GM12878 (cell line): Measurements from ENCODE around the gene EEF1AKMT3. TPM values are rescaled to one million over a fixed set of nuclear protein-coding genes. Genes with fewer than 3 reads are reported as not detected.

Experiments
- ATAC-seq: fragments of 200-7000 bp; cut with Tn5 transposase; 3 replicates; pipeline ENCODE4 v1.9.1; 2020; ENCODE audit warnings: mild to moderate bottlenecking, moderate library complexity
- BruUV-seq: library from RNA; stranded (reverse); fragments of 400-500 nt; replicated peaks from 2 replicates; lab custom pipeline; 2021; lab: Mats Ljungman, UMichigan
- CTCF ChIA-PET: fragments of 300-600 bp; sonication (Branson Sonifier 250); formaldehyde crosslinking; extraction: SDS; loops from one replicate; lab custom pipeline; 2021; ENCODE audit warnings: inconsistent platforms; lab: Yijun Ruan, JAX
- POLR2A ChIA-PET: fragments of 350-600 bp; formaldehyde crosslinking; extraction: SDS; loops from one replicate; lab custom pipeline; 2021; ENCODE audit warnings: inconsistent platforms; lab: Charles Lee
- RAD21 ChIA-PET: fragments of 300-600 bp; sonication (Branson Sonifier 250); formaldehyde crosslinking; loops from one replicate; lab custom pipeline; 2023; ENCODE audit warnings: antibody characterized with exemption; ENCODE audit not compliant: unreplicated experiment; lab: Charles Lee
- SMC1A ChIA-PET: fragments of 300-600 bp; sonication (Branson Sonifier 250); formaldehyde crosslinking; loops from one replicate; lab custom pipeline; 2023; ENCODE audit not compliant: unreplicated experiment, uncharacterized antibody; lab: Charles Lee
- DNase-seq: peaks from one replicate; pipeline ENCODE4 v3.0.0-alpha.2; 2011; ENCODE audit warnings: low read depth, low spot score
- FAIRE-seq: peaks from 3 replicates; lab custom pipeline; 2011; peaks lifted over from hg19 to GRCh38; lab: Jason Lieb, UNC
- H2AFZ ChIP-seq: 2 replicates; pipeline ENCODE4 v1.6.0; 2011; ENCODE audit warnings: low read depth, low read length, control low read depth; ENCODE audit not compliant: control insufficient read depth
- H3K27ac ChIP-seq: 2 replicates; pipeline ENCODE4 v1.5.1; 2011; ENCODE audit warnings: control low read depth; ENCODE audit not compliant: control insufficient read depth, insufficient read depth
- H3K27me3 ChIP-seq, 2 experiments: replicated peaks in 1 of 2; 2 replicates each; pipeline versions ENCODE4 v1.6.0 to v1.6.1; 2011; ENCODE audit warnings: low read length in 1 of 2; ENCODE audit not compliant: control insufficient read depth in 2 of 2, insufficient read depth in 2 of 2
- H3K36me3 ChIP-seq, 2 experiments: 2 replicates each; pipeline ENCODE4 v1.5.1; 2011; ENCODE audit warnings: low read length in 1 of 2; ENCODE audit not compliant: control insufficient read depth in 2 of 2, insufficient read depth in 2 of 2
- H3K4me1 ChIP-seq: 2 replicates; pipeline ENCODE4 v1.6.1; 2011; ENCODE audit warnings: mild to moderate bottlenecking, low read length, moderate library complexity, mixed read lengths; ENCODE audit not compliant: control insufficient read depth, insufficient read depth
- H3K4me2 ChIP-seq: 2 replicates; pipeline ENCODE4 v1.6.0; 2011; ENCODE audit warnings: control low read depth; ENCODE audit not compliant: control insufficient read depth, insufficient read depth
- H3K4me3 ChIP-seq: fragments of 200-600 bp; sonication (generic); 2 replicates; pipeline ENCODE4 v1.5.1; 2016
- H3K79me2 ChIP-seq: 2 replicates; pipeline ENCODE4 v1.6.0; 2011; ENCODE audit warnings: low read length; ENCODE audit not compliant: control insufficient read depth, insufficient read depth
- H3K9ac ChIP-seq: 2 replicates; pipeline ENCODE4 v1.8.0; 2011; ENCODE audit warnings: low read length, control low read depth, mixed read lengths; ENCODE audit not compliant: control insufficient read depth, insufficient read depth
- H3K9me3 ChIP-seq: replicated peaks from 3 replicates; pipeline ENCODE4 v1.5.1; 2011; ENCODE audit warnings: mild to moderate bottlenecking, low read length; ENCODE audit not compliant: control insufficient read depth, insufficient read depth
- H4K20me1 ChIP-seq: 2 replicates; pipeline ENCODE4 v1.6.0; 2011; ENCODE audit not compliant: control insufficient read depth, insufficient read depth
- ESRRA ChIP-seq: IDR thresholded peaks from 2 replicates; pipeline ENCODE4 v1.6.1; 2012; ENCODE audit warnings: mild to moderate bottlenecking, low read length, improper control_type of control experiment
- MXI1 ChIP-seq: fragments of 150-350 bp; IDR thresholded peaks from 2 replicates; pipeline ENCODE4 v1.6.1; 2011; ENCODE audit warnings: low read depth, mild to moderate bottlenecking, inconsistent platforms, low read length, improper control_type of control experiment
- PAX8 ChIP-seq: fragments of 450-650 bp; IDR thresholded peaks from 2 replicates; pipeline ENCODE4 v1.6.1; 2017; ENCODE audit warnings: mild to moderate bottlenecking, moderate library complexity
- SREBF2 ChIP-seq: IDR thresholded peaks from 2 replicates; pipeline ENCODE4 v1.6.1; 2012; ENCODE audit warnings: mild to moderate bottlenecking, low read length
- STAT3 ChIP-seq: IDR thresholded peaks from 2 replicates; pipeline ENCODE4 v1.6.1; 2011; ENCODE audit warnings: low read depth, low read length, improper control_type of control experiment
- SUPT20H ChIP-seq: IDR thresholded peaks from 2 replicates; pipeline ENCODE4 v1.6.1; 2011; ENCODE audit warnings: low read depth, mild to moderate bottlenecking, low read length, moderate library complexity, borderline replicate concordance; ENCODE audit not compliant: control insufficient read depth
- ZNF207 ChIP-seq: fragments of 450-650 bp; IDR thresholded peaks from 2 replicates; pipeline ENCODE4 v1.6.1; 2014; ENCODE audit warnings: antibody characterized with exemption, mild to moderate bottlenecking, borderline replicate concordance
- WGBS: methylation state at CpG from one replicate; pipeline ENCODE4 v1.1.6; 2016; ENCODE audit warnings: low lambda C conversion rate; ENCODE audit not compliant: insufficient replicate concordance, insufficient coverage; ENCODE audit errors: missing lambda C conversion rate; 5-methylcytosine and 5-hydroxymethylcytosine counted together
- in situ Hi-C: fragments of 300-500 bp; cut with MboI; formaldehyde crosslinking; loops from 9 replicates; pipeline ENCODE4 v1.14.3; 2018; ENCODE audit warnings: mixed read lengths
- intact Hi-C: fragments of 100-400 bp; cut with micrococcal nuclease; formaldehyde crosslinking; loops from one replicate; pipeline ENCODE4 v1.14.2; 2022; ENCODE audit not compliant: unreplicated experiment
- polyA plus RNA-seq, 11 experiments: library from polyadenylated mRNA; depleted of rRNA in 4 of 11; unstranded in 6 of 11; stranded (reverse) in 5 of 11; fragments of >200 nt; fragmentation: Nextera tagmentation in 4 of 11; fragmentation: Illumina TruSeq in 1 of 11; extraction: Ambion mirVana in 4 of 11; extraction: Trizol in 1 of 11; gene quantifications; 1 replicate in 1 of 11; 2 replicates in 10 of 11; pipeline versions ENCODE4 v1.2.1 to v1.2.3, GENCODE V29; 2011 to 2016; ENCODE audit warnings: inconsistent platforms in 2 of 11, missing spikeins in 2 of 11, low read depth in 1 of 11
- total RNA-seq, 4 experiments: library from RNA; depleted of rRNA in 3 of 4; stranded (reverse); fragments of >200 nt in 3 of 4; fragmentation: Illumina TruSeq in 1 of 4; extraction: Trizol in 1 of 4; gene quantifications; 2 replicates each; pipeline versions ENCODE4 v1.2.1 to v1.2.3, GENCODE V29; 2013 to 2021
- TF ChIP-seq, protein P1 (sequence below), 3 experiments: IDR thresholded peaks in 2 of 3; conservative IDR thresholded peaks in 1 of 3; 2 replicates each; pipeline ENCODE4 v1.5.1; 2011; ENCODE audit warnings: low read depth in 3 of 3, low read length in 3 of 3, mild to moderate bottlenecking in 3 of 3, control low read depth in 2 of 3, moderate library complexity in 2 of 3, inconsistent platforms in 1 of 3, mixed read lengths in 1 of 3; ENCODE audit not compliant: control insufficient read depth in 2 of 3, insufficient read depth in 1 of 3; ENCODE audit errors: extremely low read depth in 1 of 3
- TF ChIP-seq, protein P2 (sequence below): IDR thresholded peaks from 2 replicates; pipeline ENCODE4 v1.6.1; 2012; ENCODE audit warnings: low read depth, low read length, improper control_type of control experiment
- TF ChIP-seq, protein P3 (sequence below): fragments of 450-650 bp; IDR thresholded peaks from 2 replicates; pipeline ENCODE4 v1.6.1; 2017; ENCODE audit warnings: mild to moderate bottlenecking, moderate library complexity
- TF ChIP-seq, protein P4 (sequence below): IDR thresholded peaks from 2 replicates; pipeline ENCODE4 v1.6.1; 2012; ENCODE audit warnings: low read depth, low read length, improper control_type of control experiment

Gene EEF1AKMT3
- total and polyA plus RNA-seq, 10 of the 15 experiments (the other 5 are each of a cell fraction or from before 2014, with no cell fraction given), result 1.2 to 8.2 (median 3.5) TPM

DNA sequence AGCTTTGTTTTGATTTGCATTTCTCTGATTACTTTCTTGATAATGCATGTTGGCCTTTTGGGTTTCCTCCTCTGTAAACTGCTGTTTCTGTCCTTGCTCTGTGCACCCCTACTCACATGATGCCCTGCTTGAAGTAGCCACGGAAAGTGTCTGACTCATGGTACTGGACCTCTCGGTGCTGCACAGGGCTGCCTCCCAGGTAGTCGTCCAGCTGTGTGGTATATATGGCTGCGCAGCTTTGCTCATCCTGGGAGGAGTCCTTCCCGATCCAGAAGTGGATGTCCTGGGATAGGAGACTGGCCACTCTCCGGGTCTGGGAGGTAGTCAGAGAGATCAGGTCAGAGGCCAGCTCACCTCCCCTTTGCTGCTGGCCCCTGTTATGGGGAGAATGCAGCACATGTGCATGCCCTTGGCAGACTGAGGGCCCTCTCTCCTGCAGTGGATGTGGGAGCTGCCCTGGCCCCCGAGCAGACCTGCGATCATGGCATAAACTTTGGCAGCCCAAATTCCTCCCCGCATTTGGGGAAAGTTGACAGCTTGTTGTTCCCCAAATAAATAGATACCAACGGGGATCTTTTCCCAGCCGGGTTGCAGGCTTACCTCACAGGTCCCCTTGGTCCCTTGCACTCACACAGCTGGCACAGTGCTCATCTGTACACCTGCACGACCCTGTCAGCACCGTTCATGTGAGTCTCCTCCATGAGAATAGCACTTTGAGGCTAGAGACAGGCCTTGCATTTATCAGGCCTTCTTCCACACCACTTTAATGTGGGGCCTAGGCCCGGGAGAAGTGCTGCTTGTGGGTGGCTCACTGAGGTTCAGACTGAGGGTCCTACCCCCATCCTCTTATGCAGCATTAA lies 40.9 kb downstream of the EEF1AKMT3 start (continued):
- TF ChIP-seq, protein P1, sequence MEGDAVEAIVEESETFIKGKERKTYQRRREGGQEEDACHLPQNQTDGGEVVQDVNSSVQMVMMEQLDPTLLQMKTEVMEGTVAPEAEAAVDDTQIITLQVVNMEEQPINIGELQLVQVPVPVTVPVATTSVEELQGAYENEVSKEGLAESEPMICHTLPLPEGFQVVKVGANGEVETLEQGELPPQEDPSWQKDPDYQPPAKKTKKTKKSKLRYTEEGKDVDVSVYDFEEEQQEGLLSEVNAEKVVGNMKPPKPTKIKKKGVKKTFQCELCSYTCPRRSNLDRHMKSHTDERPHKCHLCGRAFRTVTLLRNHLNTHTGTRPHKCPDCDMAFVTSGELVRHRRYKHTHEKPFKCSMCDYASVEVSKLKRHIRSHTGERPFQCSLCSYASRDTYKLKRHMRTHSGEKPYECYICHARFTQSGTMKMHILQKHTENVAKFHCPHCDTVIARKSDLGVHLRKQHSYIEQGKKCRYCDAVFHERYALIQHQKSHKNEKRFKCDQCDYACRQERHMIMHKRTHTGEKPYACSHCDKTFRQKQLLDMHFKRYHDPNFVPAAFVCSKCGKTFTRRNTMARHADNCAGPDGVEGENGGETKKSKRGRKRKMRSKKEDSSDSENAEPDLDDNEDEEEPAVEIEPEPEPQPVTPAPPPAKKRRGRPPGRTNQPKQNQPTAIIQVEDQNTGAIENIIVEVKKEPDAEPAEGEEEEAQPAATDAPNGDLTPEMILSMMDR (IDR thresholded peaks at IDR 0.05 in 2 of 3, conservative IDR thresholded peaks at IDR 0.05 in 1 of 3; ENCODE audit: control insufficient read depth in 2 of 3, extremely low read depth in 1 of 3, insufficient read depth in 1 of 3, low read depth in 3 of 3, low read length in 3 of 3), result no peak
- no peak for TF ChIP-seq MXI1
- TF ChIP-seq, protein P2, sequence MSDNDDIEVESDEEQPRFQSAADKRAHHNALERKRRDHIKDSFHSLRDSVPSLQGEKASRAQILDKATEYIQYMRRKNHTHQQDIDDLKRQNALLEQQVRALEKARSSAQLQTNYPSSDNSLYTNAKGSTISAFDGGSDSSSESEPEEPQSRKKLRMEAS, result no peak

DNA sequence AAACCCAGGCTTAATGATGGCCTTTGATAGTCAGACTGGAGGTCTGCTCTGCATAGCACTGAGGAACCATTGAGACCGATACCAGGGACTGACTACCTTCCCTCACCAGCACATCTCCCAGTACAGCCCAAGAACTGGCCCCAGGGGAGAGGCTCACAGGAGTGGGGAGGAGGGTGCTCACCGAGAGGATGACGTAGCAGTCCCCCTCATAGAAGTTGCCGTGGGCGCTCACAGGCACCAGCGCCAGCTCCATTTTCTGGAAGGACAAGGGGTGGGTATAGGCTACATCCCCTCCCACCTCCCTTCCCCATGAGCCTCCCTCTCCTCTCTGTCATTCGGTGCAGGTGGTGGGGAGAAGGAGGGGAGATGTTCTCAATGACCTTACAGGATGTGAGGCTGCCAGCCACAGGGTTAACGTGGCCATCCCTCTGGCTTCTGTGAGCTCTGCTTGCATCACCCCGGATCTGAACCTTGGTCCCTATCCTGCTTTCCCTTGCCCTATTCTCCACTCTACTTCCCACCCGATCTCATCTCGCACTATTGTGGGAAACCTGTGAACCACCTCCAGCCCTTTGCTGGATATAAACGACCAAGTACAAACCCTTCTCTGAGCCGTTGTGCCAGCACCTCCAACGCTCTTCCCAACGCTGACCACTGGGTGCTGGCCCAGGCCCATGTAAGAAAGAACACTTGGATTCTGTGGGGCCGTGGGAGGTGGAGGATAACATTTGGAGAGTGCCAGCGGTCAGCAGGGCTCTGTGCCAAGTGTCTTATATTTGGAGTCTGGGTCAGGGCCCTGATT lies 41.8 kb downstream of the EEF1AKMT3 start:
- H3K27ac ChIP-seq, result no peak overlapping the region
- no peak for ATAC-seq
- intact Hi-C loops, result no loop called here
- H3K79me2 ChIP-seq, result no peaks in the 10 kb centered on the region
- H2AFZ ChIP-seq, result no peak overlapping the region
- ChIA-PET CTCF (interaction anchor here (0.5 to 1.1 kb wide), 3 partner anchors 9 to 26 kb away, joined by 3 to 4 read pairs (median 3); no protein-coding TSS in a partner anchor), POLR2A (interaction anchor here (0.5 kb wide), 1 partner anchor 9 kb away, joined by 3 read pairs; no protein-coding TSS in a partner anchor), RAD21 (no interaction called here), SMC1A (interaction anchor here (1.9 kb wide), 1 partner anchor 81 kb away, joined by 4 read pairs; no protein-coding TSS in a partner anchor)
- in situ Hi-C loops, result no loop called here
- H4K20me1 ChIP-seq, result no peaks in the 10 kb centered on the region
- no peak for DNase-seq
- no TSS peak for BruUV-seq
- H3K4me3 ChIP-seq, result no peak overlapping the region
- H3K4me2 ChIP-seq, result no peak overlapping the region
- no peak overlapping the region for H3K9ac ChIP-seq
- H3K36me3 ChIP-seq, result no peaks in the 10 kb centered on the region; a peak in 1 of 4 replicates
- no peaks in the 10 kb centered on the region for H3K4me1 ChIP-seq
- WGBS, result 76% methylated on average over 17 of the region's 17 CpGs
- no peak for FAIRE-seq
- no peaks in the 10 kb centered on the region for H3K27me3 ChIP-seq
- H3K9me3 ChIP-seq, result no peaks in the 10 kb centered on the region
- TF ChIP-seq STAT3 (no peak), ZNF207 (no peak), ESRRA (no peak), SREBF2 (no peak), PAX8 (no peak), SUPT20H (no peak), MXI1 (no peak)
- TF ChIP-seq, protein P3, sequence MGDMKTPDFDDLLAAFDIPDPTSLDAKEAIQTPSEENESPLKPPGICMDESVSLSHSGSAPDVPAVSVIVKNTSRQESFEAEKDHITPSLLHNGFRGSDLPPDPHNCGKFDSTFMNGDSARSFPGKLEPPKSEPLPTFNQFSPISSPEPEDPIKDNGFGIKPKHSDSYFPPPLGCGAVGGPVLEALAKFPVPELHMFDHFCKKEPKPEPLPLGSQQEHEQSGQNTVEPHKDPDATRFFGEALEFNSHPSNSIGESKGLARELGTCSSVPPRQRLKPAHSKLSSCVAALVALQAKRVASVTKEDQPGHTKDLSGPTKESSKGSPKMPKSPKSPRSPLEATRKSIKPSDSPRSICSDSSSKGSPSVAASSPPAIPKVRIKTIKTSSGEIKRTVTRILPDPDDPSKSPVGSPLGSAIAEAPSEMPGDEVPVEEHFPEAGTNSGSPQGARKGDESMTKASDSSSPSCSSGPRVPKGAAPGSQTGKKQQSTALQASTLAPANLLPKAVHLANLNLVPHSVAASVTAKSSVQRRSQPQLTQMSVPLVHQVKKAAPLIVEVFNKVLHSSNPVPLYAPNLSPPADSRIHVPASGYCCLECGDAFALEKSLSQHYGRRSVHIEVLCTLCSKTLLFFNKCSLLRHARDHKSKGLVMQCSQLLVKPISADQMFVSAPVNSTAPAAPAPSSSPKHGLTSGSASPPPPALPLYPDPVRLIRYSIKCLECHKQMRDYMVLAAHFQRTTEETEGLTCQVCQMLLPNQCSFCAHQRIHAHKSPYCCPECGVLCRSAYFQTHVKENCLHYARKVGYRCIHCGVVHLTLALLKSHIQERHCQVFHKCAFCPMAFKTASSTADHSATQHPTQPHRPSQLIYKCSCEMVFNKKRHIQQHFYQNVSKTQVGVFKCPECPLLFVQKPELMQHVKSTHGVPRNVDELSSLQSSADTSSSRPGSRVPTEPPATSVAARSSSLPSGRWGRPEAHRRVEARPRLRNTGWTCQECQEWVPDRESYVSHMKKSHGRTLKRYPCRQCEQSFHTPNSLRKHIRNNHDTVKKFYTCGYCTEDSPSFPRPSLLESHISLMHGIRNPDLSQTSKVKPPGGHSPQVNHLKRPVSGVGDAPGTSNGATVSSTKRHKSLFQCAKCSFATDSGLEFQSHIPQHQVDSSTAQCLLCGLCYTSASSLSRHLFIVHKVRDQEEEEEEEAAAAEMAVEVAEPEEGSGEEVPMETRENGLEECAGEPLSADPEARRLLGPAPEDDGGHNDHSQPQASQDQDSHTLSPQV, result no peak
- TF ChIP-seq, protein P4, sequence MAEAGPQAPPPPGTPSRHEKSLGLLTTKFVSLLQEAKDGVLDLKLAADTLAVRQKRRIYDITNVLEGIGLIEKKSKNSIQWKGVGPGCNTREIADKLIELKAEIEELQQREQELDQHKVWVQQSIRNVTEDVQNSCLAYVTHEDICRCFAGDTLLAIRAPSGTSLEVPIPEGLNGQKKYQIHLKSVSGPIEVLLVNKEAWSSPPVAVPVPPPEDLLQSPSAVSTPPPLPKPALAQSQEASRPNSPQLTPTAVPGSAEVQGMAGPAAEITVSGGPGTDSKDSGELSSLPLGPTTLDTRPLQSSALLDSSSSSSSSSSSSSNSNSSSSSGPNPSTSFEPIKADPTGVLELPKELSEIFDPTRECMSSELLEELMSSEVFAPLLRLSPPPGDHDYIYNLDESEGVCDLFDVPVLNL, result no peak
